Nephron (organoid): Measurements from ENCODE around the gene AMT.

Experiments used
- H3K27ac Mint-ChIP-seq, 3 experiments: 2 replicates each; pipeline ENCODE4 v1.8.0; 2020; ENCODE audit warnings: mixed read lengths in 3 of 3, mild to moderate bottlenecking in 2 of 3, moderate library complexity in 1 of 3
- H3K27me3 Mint-ChIP-seq: 2 replicates; pipeline ENCODE4 v1.8.0; 2021; ENCODE audit warnings: low read depth, mild to moderate bottlenecking, moderate library complexity, mixed read lengths
- H3K36me3 Mint-ChIP-seq: 2 replicates; pipeline ENCODE4 v1.8.0; 2020; ENCODE audit warnings: low read depth, mixed read lengths
- H3K4me1 Mint-ChIP-seq: 2 replicates; pipeline ENCODE4 v1.8.0; 2020; ENCODE audit warnings: mixed read lengths
- H3K4me3 Mint-ChIP-seq, 3 experiments: 2 replicates each; pipeline ENCODE4 v1.8.0; 2020; ENCODE audit warnings: mild to moderate bottlenecking in 3 of 3, mixed read lengths in 3 of 3, moderate library complexity in 2 of 3
- H3K9me3 Mint-ChIP-seq: 2 replicates; pipeline ENCODE4 v1.8.0; 2020; ENCODE audit warnings: mixed read lengths
- TF ChIP-seq, protein P1 (sequence below), 3 experiments: fragments of 200-600 bp; sonication (generic); IDR thresholded peaks; one replicate each; pipeline ENCODE4 v1.5.0; 2021; ENCODE audit warnings: antibody characterized with exemption in 3 of 3; ENCODE audit not compliant: unreplicated experiment in 3 of 3

AMT gene

GRCh38 chr3:49422379-49423248 is at the start of gene AMT:
Gene AMT (minus strand): TSS chr3:49422473. CDS start chr3:49422450, 23 bp downstream.
- H3K27ac Mint-ChIP-seq = peak within 1 kb of the TSS; percentile 74 to 95 (median 89)
- H3K36me3 Mint-ChIP-seq = peaks cover 18% of the 10 kb centered on the region
- no peaks in the 10 kb centered on the region for H3K27me3 Mint-ChIP-seq
- H3K4me1 Mint-ChIP-seq = peaks cover 15% of the 10 kb centered on the region
- H3K9me3 Mint-ChIP-seq = no peaks in the 10 kb centered on the region
- peak within 1 kb of the TSS; percentile 91 to 95 (median 94) for H3K4me3 Mint-ChIP-seq
- TF ChIP-seq, protein P1, sequence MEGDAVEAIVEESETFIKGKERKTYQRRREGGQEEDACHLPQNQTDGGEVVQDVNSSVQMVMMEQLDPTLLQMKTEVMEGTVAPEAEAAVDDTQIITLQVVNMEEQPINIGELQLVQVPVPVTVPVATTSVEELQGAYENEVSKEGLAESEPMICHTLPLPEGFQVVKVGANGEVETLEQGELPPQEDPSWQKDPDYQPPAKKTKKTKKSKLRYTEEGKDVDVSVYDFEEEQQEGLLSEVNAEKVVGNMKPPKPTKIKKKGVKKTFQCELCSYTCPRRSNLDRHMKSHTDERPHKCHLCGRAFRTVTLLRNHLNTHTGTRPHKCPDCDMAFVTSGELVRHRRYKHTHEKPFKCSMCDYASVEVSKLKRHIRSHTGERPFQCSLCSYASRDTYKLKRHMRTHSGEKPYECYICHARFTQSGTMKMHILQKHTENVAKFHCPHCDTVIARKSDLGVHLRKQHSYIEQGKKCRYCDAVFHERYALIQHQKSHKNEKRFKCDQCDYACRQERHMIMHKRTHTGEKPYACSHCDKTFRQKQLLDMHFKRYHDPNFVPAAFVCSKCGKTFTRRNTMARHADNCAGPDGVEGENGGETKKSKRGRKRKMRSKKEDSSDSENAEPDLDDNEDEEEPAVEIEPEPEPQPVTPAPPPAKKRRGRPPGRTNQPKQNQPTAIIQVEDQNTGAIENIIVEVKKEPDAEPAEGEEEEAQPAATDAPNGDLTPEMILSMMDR (IDR thresholded peaks at IDR 0.05; ENCODE audit: unreplicated experiment in 3 of 3) = no peak

DNA sequence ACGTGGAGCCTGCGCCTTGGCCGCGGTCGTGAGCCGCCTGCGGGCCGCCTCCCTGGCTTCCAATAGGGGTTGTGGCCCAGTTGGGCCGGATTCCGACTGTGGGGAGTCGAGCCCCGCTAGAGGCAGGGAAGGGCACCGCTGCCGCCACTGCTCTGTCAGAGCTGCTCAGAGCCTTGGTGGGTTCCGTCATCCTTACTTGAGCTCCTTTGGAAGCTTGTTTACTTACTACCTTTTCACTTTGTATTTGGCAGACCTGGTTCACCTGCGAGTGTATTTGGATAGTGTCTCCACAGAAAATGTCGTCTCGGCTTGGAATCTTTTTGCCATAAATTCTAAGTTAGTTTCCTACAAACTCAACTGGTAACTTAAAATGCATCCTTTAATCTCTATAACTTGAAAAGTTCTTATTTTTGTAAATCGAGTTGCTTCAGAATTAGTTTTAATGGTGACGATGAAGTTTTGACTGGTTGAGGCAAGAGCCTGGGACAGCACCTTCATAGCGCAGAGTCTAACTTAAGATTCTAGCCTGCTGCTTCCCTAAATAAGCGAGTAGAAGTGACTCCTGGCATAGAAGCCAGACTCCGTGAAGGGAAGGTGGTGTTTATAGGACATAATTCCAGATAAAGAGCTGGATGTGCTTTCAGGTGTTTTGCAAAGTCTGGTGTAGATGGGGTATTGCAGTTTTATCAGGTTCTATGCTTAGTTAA is 48.6 kb upstream of the AMT start:
- Mint-ChIP-seq H3K4me1 (peaks cover 26% of the 10 kb centered on the region), H3K9me3 (no peaks in the 10 kb centered on the region), H3K4me3 (peak overlapping the region; percentile 90 to 95 (median 92)), H3K27me3 (no peaks in the 10 kb centered on the region), H3K36me3 (peaks cover 16% of the 10 kb centered on the region), H3K27ac (peak overlapping the region; percentile 90 to 98 (median 95))
- TF ChIP-seq, protein P1 (IDR thresholded peaks at IDR 0.05; ENCODE audit: unreplicated experiment in 3 of 3) = no peak

- TF ChIP-seq, protein P1 (IDR thresholded peaks at IDR 0.05; ENCODE audit: unreplicated experiment in 3 of 3) = no peak
- H3K9me3 Mint-ChIP-seq = no peaks in the 10 kb centered on the region
- peaks cover 26% of the 10 kb centered on the region for H3K4me1 Mint-ChIP-seq
- H3K27me3 Mint-ChIP-seq = no peaks in the 10 kb centered on the region
- H3K36me3 Mint-ChIP-seq = peaks cover 11% of the 10 kb centered on the region
- peak within 1 kb of the TSS; percentile 99 to 100 (median 99) for H3K27ac Mint-ChIP-seq
- peak within 1 kb of the TSS; percentile 90 to 95 (median 92) for H3K4me3 Mint-ChIP-seq
These were observed 47.9 kb upstream of the AMT start, which contains the start of gene DAG1 for GRCh38 chr3:49469936-49470713. Gene DAG1 (plus strand): TSS chr3:49470267. CDS start chr3:49510535, 40,268 bp downstream.

- Mint-ChIP-seq H3K4me1 (peaks cover 26% of the 10 kb centered on the region), H3K36me3 (peaks cover 11% of the 10 kb centered on the region), H3K9me3 (no peaks in the 10 kb centered on the region), H3K4me3 (peak overlapping the region; percentile 85 to 89 (median 88)), H3K27me3 (no peaks in the 10 kb centered on the region), H3K27ac (peak overlapping the region; percentile 99 to 100 (median 99))
- TF ChIP-seq, protein P1 (IDR thresholded peaks at IDR 0.05; ENCODE audit: unreplicated experiment in 3 of 3) = no peak
These were observed 47.0 kb upstream of the AMT start for GRCh38 chr3:49469037-49469935.

GRCh38 chr3:49466085-49466484 is 43.8 kb upstream of the AMT start:
- Mint-ChIP-seq H3K27ac (peak overlapping the region; percentile 40 to 67 (median 46)), H3K27me3 (no peaks in the 10 kb centered on the region), H3K4me1 (peaks cover 36% of the 10 kb centered on the region), H3K4me3 (no peak overlapping the region), H3K9me3 (no peaks in the 10 kb centered on the region), H3K36me3 (no peaks in the 10 kb centered on the region)
- TF ChIP-seq, protein P1 (IDR thresholded peaks at IDR 0.05; ENCODE audit: unreplicated experiment in 3 of 3) = no peak
